ENCODE data around the gene TNIK. TPM values are rescaled to one million over a fixed set of nuclear protein-coding genes. Genes with fewer than 3 reads are reported as not detected.

TNIK gene
- total RNA-seq, 4 donors from 2014 or later = 32.9 to 52.0 (median 40.2) TPM

DNA sequence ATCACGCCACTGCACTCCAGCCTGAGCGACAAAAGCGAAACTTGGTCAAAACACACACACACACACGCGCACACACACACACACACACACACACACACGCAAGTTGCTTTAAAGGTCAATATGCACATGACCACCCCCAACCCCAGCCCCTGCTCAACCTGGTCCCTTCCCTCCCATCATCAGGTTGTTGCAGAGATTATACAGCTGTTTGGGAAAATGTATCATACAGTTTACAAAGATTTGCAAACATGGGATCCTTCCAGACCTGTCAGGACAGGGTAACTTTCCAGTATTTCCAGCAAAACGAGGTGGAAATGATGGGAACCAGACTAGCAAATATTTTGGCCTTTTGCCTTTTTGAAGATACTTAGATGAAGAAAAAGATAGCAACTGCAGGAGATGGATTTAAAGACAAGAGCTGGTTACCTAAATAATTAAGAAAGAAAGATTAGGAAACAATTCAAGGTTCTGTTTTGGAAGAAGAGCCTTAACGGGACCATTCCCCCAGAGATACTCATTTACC is 80.2 kb downstream of the TNIK start:
- Histone ChIP-seq H3K27ac (no peak overlapping the region), H3K9me3 (no peaks in the 10 kb centered on the region), H3K27me3 (no peaks in the 10 kb centered on the region), H3K36me3 (no peaks in the 10 kb centered on the region), H3K4me1 (peaks cover 0 to 37% (median 3%) of the 10 kb centered on the region in 4 donors), H3K4me3 (no peak overlapping the region)
- no peak for DNase-seq
- 69 to 71% methylated on average over 8 of the region's 8 CpGs for WGBS, 2 donors (ENCODE audit: low coverage in 1 of 2)
- TF ChIP-seq POLR2AphosphoS5 (IDR thresholded peaks at IDR 0.05) (no peak), POLR2A (IDR thresholded peaks at IDR 0.05) (no peak), EP300 (IDR thresholded peaks at IDR 0.05; ENCODE audit: low read depth) (no peak)
- TF ChIP-seq, protein P1, sequence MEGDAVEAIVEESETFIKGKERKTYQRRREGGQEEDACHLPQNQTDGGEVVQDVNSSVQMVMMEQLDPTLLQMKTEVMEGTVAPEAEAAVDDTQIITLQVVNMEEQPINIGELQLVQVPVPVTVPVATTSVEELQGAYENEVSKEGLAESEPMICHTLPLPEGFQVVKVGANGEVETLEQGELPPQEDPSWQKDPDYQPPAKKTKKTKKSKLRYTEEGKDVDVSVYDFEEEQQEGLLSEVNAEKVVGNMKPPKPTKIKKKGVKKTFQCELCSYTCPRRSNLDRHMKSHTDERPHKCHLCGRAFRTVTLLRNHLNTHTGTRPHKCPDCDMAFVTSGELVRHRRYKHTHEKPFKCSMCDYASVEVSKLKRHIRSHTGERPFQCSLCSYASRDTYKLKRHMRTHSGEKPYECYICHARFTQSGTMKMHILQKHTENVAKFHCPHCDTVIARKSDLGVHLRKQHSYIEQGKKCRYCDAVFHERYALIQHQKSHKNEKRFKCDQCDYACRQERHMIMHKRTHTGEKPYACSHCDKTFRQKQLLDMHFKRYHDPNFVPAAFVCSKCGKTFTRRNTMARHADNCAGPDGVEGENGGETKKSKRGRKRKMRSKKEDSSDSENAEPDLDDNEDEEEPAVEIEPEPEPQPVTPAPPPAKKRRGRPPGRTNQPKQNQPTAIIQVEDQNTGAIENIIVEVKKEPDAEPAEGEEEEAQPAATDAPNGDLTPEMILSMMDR (IDR thresholded peaks at IDR 0.05) = no peak
- in situ Hi-C loops (cut with MboI; ENCODE audit: low pct_ligation_motif_present in 1 of 4, low pct_unique_long_range_greater_than_20kb in 1 of 4, low sequenced_read_pairs in 3 of 4) = no loop called here
- intact Hi-C loops (cut with DNase I; ENCODE audit: low total_unique reads) = no loop called here

DNA sequence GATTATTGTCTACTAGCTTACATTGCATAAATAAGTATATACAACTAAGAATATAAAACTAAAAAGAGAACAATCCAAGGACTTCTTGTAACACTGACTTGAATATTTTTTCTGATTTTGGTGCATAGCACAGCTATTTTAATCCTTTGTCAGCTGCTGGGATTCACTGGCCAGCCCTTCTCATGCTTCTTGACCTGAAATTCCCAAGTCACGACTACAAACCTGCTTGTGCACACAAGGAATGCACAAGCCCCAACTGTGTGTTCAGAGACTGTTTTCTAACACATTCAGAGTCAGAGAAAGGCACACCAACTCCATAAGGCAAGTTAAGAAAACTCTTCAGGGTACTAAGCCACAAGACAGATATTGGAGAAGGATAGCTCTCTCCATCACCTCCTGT is 80.9 kb downstream of the TNIK start:
- no peak overlapping the region for H3K4me3 ChIP-seq
- H3K27ac ChIP-seq = no peak overlapping the region
- DNase-seq = no peak
- H3K36me3 ChIP-seq = no peaks in the 10 kb centered on the region
- H3K4me1 ChIP-seq = peaks cover 0 to 44% (median 3%) of the 10 kb centered on the region in 4 donors
- in situ Hi-C loops (cut with MboI; ENCODE audit: low pct_ligation_motif_present in 1 of 4, low pct_unique_long_range_greater_than_20kb in 1 of 4, low sequenced_read_pairs in 3 of 4) = no loop called here
- 47 to 71% methylated on average over 1 of the region's 1 CpG for WGBS, 2 donors (ENCODE audit: low coverage in 1 of 2)
- intact Hi-C loops (cut with DNase I; ENCODE audit: low total_unique reads) = no loop called here
- no peaks in the 10 kb centered on the region for H3K9me3 ChIP-seq
- TF ChIP-seq POLR2AphosphoS5 (IDR thresholded peaks at IDR 0.05) (no peak), EP300 (IDR thresholded peaks at IDR 0.05; ENCODE audit: low read depth) (no peak), POLR2A (IDR thresholded peaks at IDR 0.05) (no peak)
- TF ChIP-seq, protein P1 (IDR thresholded peaks at IDR 0.05) = no peak
- H3K27me3 ChIP-seq = no peaks in the 10 kb centered on the region

DNA sequence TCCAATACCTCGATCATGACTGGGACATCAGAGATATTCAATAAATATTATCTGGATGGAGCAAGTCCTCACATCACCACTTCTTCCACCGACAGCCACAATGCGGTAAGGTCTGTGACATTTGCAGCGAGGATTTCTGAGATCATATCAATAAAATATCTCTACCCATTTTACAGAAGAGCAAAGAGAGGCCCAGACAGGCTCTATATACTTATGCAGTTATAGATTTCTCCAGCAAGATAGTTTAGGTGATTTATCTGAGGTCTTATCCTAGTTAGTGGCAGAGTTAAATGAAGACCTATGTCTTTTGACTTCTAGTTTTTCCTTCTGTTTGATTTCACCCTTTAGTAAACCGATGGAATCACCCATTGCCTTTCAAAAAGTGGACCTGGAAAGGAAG is 81.6 kb downstream of the TNIK start:
- Histone ChIP-seq H3K4me1 (peaks cover 0 to 46% (median 3%) of the 10 kb centered on the region in 4 donors), H3K27me3 (no peaks in the 10 kb centered on the region), H3K9me3 (no peaks in the 10 kb centered on the region), H3K27ac (no peak overlapping the region), H3K36me3 (no peaks in the 10 kb centered on the region), H3K4me3 (no peak overlapping the region)
- DNase-seq = no peak
- intact Hi-C loops (cut with DNase I; ENCODE audit: low total_unique reads) = no loop called here
- TF ChIP-seq, protein P1 (IDR thresholded peaks at IDR 0.05) = no peak
- in situ Hi-C loops (cut with MboI; ENCODE audit: low pct_ligation_motif_present in 1 of 4, low pct_unique_long_range_greater_than_20kb in 1 of 4, low sequenced_read_pairs in 3 of 4) = no loop called here
- 97 to 99% methylated on average over 5 of the region's 5 CpGs for WGBS, 2 donors (ENCODE audit: low coverage in 1 of 2)

DNA sequence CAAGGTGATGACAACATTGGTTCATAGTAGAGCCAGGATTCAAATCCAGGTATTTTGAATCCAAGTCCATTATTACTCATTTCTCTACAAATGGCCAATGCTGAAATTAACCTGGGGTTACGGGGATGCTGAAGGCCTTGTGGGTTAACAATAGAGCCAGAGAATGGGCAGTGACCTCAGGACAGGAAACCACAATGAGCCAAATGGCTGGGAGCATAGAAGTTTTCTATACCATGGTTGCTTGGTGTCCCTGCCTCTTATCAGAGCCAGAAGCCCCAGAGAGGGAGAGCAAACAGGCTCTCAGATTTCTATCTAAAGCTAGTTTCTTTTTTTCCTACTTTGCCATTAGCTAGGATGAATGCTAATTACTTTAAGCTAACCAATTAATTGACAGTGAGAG is 82.3 kb downstream of the TNIK start:
- Histone ChIP-seq H3K27me3 (no peaks in the 10 kb centered on the region), H3K4me3 (no peak overlapping the region), H3K4me1 (peaks cover 0 to 41% (median 3%) of the 10 kb centered on the region in 4 donors), H3K27ac (no peak overlapping the region), H3K36me3 (no peaks in the 10 kb centered on the region), H3K9me3 (no peaks in the 10 kb centered on the region)
- TF ChIP-seq, protein P1 (IDR thresholded peaks at IDR 0.05) = no peak
- no peak for TF ChIP-seq POLR2A (IDR thresholded peaks at IDR 0.05)
- no peak for TF ChIP-seq EP300 (IDR thresholded peaks at IDR 0.05; ENCODE audit: low read depth)
- no peak for TF ChIP-seq POLR2AphosphoS5 (IDR thresholded peaks at IDR 0.05)
- 100% methylated on average over 1 of the region's 1 CpG for WGBS, 2 donors (ENCODE audit: low coverage in 1 of 2)
- in situ Hi-C loops (cut with MboI; ENCODE audit: low pct_ligation_motif_present in 1 of 4, low pct_unique_long_range_greater_than_20kb in 1 of 4, low sequenced_read_pairs in 3 of 4) = no loop called here
- intact Hi-C loops (cut with DNase I; ENCODE audit: low total_unique reads) = no loop called here
- DNase-seq = no peak
